Tibial nerve (tissue), 4 donors: Measurements from ENCODE around the gene ZBTB12. TPM values are rescaled to one million over a fixed set of nuclear protein-coding genes. Genes with fewer than 3 reads are reported as not detected.
"Not testable (repeated sequence)": the region's sequence is repeated elsewhere in the genome, so short reads cannot be mapped to it uniquely, and the experiment has no call there.

Experiments
- DNase-seq, 2 donors: peaks; one replicate each; pipeline ENCODE4 v3.0.0-alpha.2; 2019; ENCODE audit warnings: low spot score in 2 of 2
- H3K27ac ChIP-seq, 4 donors: fragments of 200-600 bp; sonication (generic) in 3 of 4; one replicate each; pipeline ENCODE4 v1.5.1; 2017 to 2019; ENCODE audit warnings: mild to moderate bottlenecking in 1 of 4
- H3K27me3 ChIP-seq, 2 donors: fragments of 200-600 bp; sonication (generic) in 1 of 2; one replicate each; pipeline versions ENCODE4 v1.5.1 to v1.6.0; 2017 to 2019
- H3K36me3 ChIP-seq, 3 donors: fragments of 200-600 bp; sonication (generic); one replicate each; pipeline ENCODE4 v1.5.1; 2018 to 2019
- H3K4me1 ChIP-seq, 4 donors: fragments of 200-600 bp; sonication (generic) in 3 of 4; one replicate each; pipeline ENCODE4 v1.5.1; 2017 to 2019
- H3K4me3 ChIP-seq, 4 donors: fragments of 200-600 bp; sonication (generic) in 3 of 4; one replicate each; pipeline ENCODE4 v1.5.1; 2017 to 2019; ENCODE audit warnings: mild to moderate bottlenecking in 1 of 4, moderate library complexity in 1 of 4
- H3K9me3 ChIP-seq, 4 donors: fragments of 200-600 bp; sonication (generic) in 3 of 4; one replicate each; pipeline ENCODE4 v1.5.1; 2017 to 2019
- EP300 ChIP-seq, 2 donors: sonication (generic); formaldehyde crosslinking; IDR thresholded peaks; one replicate each; pipeline ENCODE4 v1.6.1; 2017; ENCODE audit warnings: antibody characterized with exemption in 2 of 2, mild to moderate bottlenecking in 1 of 2
- POLR2A ChIP-seq, 2 donors: fragments of 450-650 bp; IDR thresholded peaks; one replicate each; pipeline ENCODE4 v1.6.1; 2017; ENCODE audit warnings: antibody characterized with exemption in 2 of 2, mild to moderate bottlenecking in 2 of 2, moderate library complexity in 2 of 2
- WGBS, 2 donors: methylation state at CpG; one replicate each; pipeline ENCODE4 v1.1.5; 2018; 5-methylcytosine and 5-hydroxymethylcytosine counted together
- total RNA-seq, 4 donors: library from RNA; depleted of rRNA; stranded (reverse); fragments of >200 nt; gene quantifications; one replicate each; pipeline ENCODE4 v1.1.0, GENCODE V29; 2016
- TF ChIP-seq, protein P1 (sequence below), 5 experiments: fragments of 200-600 bp in 3 of 5; fragments of 450-650 bp in 2 of 5; sonication (generic) in 3 of 5; IDR thresholded peaks; one replicate each; pipeline ENCODE4 v1.5.1; 2016 to 2019; ENCODE audit warnings: antibody characterized with exemption in 5 of 5, mild to moderate bottlenecking in 3 of 5, moderate library complexity in 2 of 5

Gene ZBTB12
- total RNA-seq, 4 donors from 2014 or later, result 0.63 to 3.5 (median 2.9) TPM

DNA sequence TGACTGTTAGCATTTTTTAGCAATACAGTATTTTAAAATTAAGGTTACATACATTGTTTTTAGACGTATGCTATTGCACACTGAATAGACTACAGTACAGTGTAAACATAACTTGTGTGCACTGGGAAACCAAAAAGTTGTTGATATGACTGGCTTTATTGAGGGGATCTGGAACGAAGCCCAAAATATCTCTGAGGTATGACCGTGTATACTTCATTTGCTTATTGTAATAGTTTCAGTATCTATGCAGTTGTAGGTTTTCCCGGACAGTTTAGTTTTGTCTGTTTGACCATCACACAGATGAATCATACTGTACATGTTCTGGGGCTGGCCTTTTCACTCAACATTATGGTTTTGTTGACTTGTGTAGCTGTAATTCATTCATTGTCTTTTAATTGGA, 6.9 kb upstream of the ZBTB12 start:
- 48 to 50% methylated on average over 4 of the region's 4 CpGs for WGBS, 2 donors
- Histone ChIP-seq H3K4me3 (no peak overlapping the region), H3K9me3 (no peaks in the 10 kb centered on the region), H3K27me3 (no peaks in the 10 kb centered on the region), H3K4me1 (peaks cover 0 to 5% (median 0%) of the 10 kb centered on the region in 4 donors), H3K27ac (no peak overlapping the region), H3K36me3 (no peaks in the 10 kb centered on the region)
- DNase-seq, result no peak
- no peak for TF ChIP-seq EP300 (IDR thresholded peaks at IDR 0.05)
- TF ChIP-seq, protein P1, sequence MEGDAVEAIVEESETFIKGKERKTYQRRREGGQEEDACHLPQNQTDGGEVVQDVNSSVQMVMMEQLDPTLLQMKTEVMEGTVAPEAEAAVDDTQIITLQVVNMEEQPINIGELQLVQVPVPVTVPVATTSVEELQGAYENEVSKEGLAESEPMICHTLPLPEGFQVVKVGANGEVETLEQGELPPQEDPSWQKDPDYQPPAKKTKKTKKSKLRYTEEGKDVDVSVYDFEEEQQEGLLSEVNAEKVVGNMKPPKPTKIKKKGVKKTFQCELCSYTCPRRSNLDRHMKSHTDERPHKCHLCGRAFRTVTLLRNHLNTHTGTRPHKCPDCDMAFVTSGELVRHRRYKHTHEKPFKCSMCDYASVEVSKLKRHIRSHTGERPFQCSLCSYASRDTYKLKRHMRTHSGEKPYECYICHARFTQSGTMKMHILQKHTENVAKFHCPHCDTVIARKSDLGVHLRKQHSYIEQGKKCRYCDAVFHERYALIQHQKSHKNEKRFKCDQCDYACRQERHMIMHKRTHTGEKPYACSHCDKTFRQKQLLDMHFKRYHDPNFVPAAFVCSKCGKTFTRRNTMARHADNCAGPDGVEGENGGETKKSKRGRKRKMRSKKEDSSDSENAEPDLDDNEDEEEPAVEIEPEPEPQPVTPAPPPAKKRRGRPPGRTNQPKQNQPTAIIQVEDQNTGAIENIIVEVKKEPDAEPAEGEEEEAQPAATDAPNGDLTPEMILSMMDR (IDR thresholded peaks at IDR 0.05), result no peak
- TF ChIP-seq POLR2A (IDR thresholded peaks at IDR 0.05), result no peak

DNA sequence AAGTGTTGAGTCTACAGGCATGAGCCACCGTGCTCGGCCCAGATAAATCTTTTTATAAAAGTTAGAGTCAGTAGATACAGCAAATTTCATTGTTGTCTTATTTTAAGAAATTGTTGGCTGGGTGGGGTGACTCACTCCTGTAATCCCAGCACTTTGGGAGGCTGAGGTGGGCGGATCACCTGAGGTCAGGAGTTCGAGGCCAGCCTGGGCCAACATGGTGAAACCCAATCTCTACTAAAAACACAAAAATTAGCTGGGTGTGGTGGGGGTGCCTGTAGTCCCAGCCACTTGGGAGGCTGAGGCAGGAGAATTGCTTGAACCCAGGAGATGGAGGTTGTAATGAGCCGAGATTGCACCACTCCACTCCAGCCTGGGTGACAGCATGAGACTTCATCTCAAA, 6.4 kb upstream of the ZBTB12 start:
- H3K27me3 ChIP-seq, DNase-seq, H3K27ac ChIP-seq, H3K36me3 ChIP-seq, H3K4me3 ChIP-seq, H3K9me3 ChIP-seq: not testable (repeated sequence)
- H3K4me1 ChIP-seq, result peaks cover 0 to 11% (median 1%) of the 10 kb centered on the region in 4 donors
- 84 to 88% methylated on average over 5 of the region's 5 CpGs for WGBS, 2 donors

DNA sequence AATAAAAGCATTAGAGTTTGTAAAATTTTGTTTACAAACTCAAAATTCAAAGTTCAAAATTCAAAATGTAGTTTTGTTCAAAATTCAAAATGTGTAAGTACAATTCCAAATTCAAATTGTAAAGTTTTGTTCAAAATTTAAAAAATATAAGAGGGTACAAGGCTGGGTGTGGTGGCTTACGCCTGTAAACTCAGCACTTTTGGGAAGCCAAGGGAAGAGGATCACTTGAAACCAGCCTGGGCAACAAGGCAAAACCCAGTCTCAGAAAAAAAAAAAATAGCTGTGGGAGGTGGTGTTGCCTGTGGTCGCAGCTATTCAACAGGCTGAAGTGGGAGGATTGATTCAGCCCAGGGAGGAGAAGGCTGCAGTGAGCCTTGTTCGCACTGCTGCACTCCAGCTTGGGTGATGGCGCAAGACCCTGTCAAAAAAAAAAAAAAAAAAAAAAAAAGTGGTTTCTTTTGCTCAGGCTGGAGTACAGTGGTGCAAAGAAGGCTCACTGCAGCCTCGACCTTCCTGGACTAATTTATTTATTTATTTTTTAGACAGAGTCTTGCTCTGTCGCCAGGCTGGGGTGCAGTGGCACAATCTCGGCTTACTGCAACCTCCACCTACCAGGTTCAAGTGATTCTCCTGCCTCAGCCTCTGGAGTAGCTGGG, 5.4 kb upstream of the ZBTB12 start:
- Histone ChIP-seq H3K36me3 (no peaks in the 10 kb centered on the region), H3K4me1 (peaks cover 0 to 19% (median 8%) of the 10 kb centered on the region in 4 donors), H3K9me3 (no peaks in the 10 kb centered on the region), H3K4me3 (no peak overlapping the region), H3K27ac (no peak overlapping the region), H3K27me3 (no peaks in the 10 kb centered on the region)
- TF ChIP-seq, protein P1 (IDR thresholded peaks at IDR 0.05), result no peak
- TF ChIP-seq POLR2A (IDR thresholded peaks at IDR 0.05) (no peak), EP300 (IDR thresholded peaks at IDR 0.05) (no peak)
- 46 to 52% methylated on average over 7 of the region's 7 CpGs for WGBS, 2 donors
- no peak for DNase-seq

DNA sequence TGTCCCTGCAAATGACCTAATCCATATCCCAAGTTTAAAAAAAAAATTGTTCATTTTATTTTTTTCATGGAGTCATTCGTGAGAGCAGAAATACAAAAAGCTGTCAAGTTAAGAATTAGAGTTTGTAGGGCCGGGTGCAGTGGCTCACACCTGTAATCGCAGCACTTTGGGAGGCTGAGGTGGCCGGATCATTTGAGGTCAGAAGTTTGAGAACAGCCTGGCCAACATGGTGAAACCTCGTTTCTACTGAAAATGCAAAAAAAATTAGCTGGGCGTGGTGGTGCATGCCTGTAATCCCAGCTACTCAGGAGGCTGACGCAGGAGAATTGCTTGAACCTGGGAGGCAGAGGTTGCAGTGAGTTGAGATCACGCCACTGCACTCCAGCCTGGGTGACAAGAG, 4.8 kb upstream of the ZBTB12 start:
- H3K4me3 ChIP-seq, H3K36me3 ChIP-seq, H3K27ac ChIP-seq, DNase-seq, H3K9me3 ChIP-seq, H3K27me3 ChIP-seq: not testable (repeated sequence)
- 77 to 82% methylated on average over 8 of the region's 8 CpGs for WGBS, 2 donors
- H3K4me1 ChIP-seq, result peaks cover 0 to 19% (median 8%) of the 10 kb centered on the region in 4 donors

DNA sequence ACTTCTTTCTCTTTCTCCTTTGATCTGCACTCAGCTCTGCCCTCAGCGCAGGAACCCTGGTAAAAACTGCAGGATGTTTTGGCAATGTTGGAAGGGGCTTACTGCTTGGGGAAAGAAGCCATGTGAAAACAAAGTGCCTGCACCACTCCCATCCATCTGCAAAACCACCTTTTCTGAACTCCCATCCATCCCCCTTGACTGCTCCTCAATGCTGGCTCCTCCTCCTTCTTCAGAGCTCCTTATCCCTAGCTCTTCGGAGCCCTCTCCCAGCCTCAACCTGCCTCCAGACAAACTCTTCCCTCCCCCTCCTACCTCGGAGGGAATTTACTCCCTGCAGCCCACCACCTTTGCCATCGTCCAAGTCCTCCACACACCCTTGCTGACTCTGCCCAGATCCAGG, 4.2 kb upstream of the ZBTB12 start:
- Histone ChIP-seq H3K4me3 (no peak overlapping the region), H3K27me3 (no peaks in the 10 kb centered on the region), H3K4me1 (peaks cover 0 to 21% (median 10%) of the 10 kb centered on the region in 4 donors), H3K9me3 (no peaks in the 10 kb centered on the region), H3K36me3 (no peaks in the 10 kb centered on the region), H3K27ac (no peak overlapping the region)
- 25 to 28% methylated on average over 4 of the region's 4 CpGs for WGBS, 2 donors
- no peak for DNase-seq
- TF ChIP-seq, protein P1 (IDR thresholded peaks at IDR 0.05), result no peak
- TF ChIP-seq EP300 (IDR thresholded peaks at IDR 0.05), result no peak
- TF ChIP-seq POLR2A (IDR thresholded peaks at IDR 0.05), result no peak

- DNase-seq, result no peak
- H3K27ac ChIP-seq, result no peak overlapping the region
- WGBS, 2 donors, result 89 to 95% methylated on average over 1 of the region's 1 CpG
- H3K4me1 ChIP-seq, result peaks cover 0 to 28% (median 12%) of the 10 kb centered on the region in 4 donors
- H3K36me3 ChIP-seq, result peaks cover 0 to 4% (median 0%) of the 10 kb centered on the region in 3 donors
- H3K9me3 ChIP-seq, result no peaks in the 10 kb centered on the region
- TF ChIP-seq EP300 (IDR thresholded peaks at IDR 0.05) (no peak), POLR2A (IDR thresholded peaks at IDR 0.05) (no peak)
- TF ChIP-seq, protein P1 (IDR thresholded peaks at IDR 0.05), result no peak
- no peak overlapping the region for H3K4me3 ChIP-seq
- no peaks in the 10 kb centered on the region for H3K27me3 ChIP-seq
Measured at GRCh38 chr6:31905041-31905440, 3.2 kb upstream of the ZBTB12 start.
